HG02885 (cell line): ENCODE results near the gene UBE2E3.

Experiments used
- ATAC-seq: cut with Tn5 transposase; IDR thresholded peaks from one replicate; pipeline ENCODE4 v1.9.1; 2021; ENCODE audit warnings: mild to moderate bottlenecking; ENCODE audit not compliant: unreplicated experiment, poor library complexity

The UBE2E3 gene

GRCh38 chr2:180980106-180980942, at the start of gene UBE2E3:
Gene UBE2E3 (plus strand): TSS chr2:180980605. CDS start chr2:180982043, 1,438 bp downstream.
- ATAC-seq = peak; percentile 74

GRCh38 chr2:180931841-180932240, 48.6 kb upstream of the UBE2E3 start:
- no peak for ATAC-seq

GRCh38 chr2:180933332-180933731, 47.1 kb upstream of the UBE2E3 start:
- no peak for ATAC-seq

DNA sequence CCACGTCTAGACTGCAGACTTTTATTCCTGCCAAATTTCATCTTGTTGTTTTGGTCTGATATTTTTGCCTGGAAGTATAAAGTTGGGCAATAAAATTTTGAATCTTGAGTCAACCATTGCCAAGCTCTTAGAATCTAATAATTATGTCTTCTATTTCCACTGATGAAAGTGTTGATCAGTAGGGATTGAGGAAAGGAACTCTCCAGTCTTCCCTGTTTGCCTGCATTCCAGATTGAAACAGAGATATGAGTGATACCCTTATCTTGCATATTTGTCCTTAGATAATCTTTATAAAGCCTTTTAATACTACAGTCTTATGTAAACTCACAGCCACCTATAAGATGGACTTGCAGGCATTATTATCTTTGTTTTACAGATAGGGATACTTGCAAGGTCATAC, 45.5 kb upstream of the UBE2E3 start:
- no peak for ATAC-seq

GRCh38 chr2:180937480-180937879, 42.9 kb upstream of the UBE2E3 start:
- ATAC-seq = peak; percentile 84

DNA sequence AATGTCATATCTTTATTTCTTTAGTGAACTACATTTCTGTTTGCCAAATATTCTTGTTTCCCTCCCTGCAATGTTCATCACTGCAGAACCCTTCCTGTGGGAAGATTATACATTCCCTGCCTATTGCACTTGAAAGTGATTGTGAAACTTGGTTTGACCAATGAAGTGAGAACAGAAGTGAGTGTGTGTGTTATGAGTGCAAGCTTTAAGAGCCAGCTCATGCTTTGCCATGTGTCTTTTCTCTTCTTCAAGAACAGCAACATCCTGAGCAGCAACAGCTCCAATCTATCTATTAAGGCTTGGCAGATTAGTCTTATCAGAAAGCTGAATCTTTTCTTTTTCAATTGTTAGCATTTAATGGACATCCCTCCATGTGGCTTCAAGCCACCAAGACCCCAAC, 42.0 kb upstream of the UBE2E3 start:
- peak; percentile 51 for ATAC-seq

GRCh38 chr2:180943275-180943674, 37.1 kb upstream of the UBE2E3 start:
- ATAC-seq = no peak

- ATAC-seq = no peak
Observed at GRCh38 chr2:180944372-180944771, 36.0 kb upstream of the UBE2E3 start.

DNA sequence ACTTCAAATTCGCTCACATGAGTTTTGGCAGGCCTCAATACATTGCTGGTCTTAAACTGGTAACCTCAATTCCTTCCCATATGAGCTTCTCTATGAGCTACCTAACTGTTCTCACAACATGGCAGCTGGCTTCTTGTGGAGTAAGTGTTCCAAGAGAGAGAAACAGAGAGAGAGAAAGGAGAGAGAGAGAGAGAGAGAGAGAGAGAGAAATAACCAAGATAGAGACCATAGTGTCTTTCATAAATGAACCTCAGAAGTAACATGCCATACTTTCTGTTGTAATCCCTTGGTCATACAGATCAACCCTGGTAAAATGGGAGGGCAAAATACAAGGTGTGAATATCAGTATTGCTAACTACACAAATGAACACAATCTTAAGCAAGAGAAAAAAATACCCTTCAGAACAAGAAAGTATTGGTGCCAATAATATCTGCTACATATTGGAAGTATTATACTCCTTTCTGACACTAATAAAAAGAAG, 33.2 kb upstream of the UBE2E3 start:
- ATAC-seq = no peak

DNA sequence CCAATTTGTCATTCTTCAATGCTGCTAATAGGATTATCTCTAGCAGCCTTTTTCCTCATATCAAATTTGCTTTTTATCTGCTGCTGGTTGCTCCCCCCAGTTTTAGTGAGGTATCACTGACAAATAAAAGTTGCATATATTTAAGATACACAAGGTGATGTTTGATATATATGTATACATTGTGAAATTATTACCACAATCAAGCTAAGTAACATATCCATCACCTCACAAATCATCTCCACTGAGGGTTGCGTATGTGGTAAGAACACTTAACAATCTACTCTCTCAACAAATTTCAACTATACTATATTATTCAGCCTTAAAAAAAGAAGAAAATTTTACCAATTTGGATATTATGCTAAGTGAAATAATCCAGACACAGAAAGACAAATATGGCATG, 30.5 kb upstream of the UBE2E3 start:
- ATAC-seq = no peak

- peak; percentile 59 for ATAC-seq
Observed at GRCh38 chr2:180952082-180952481, 28.3 kb upstream of the UBE2E3 start.

GRCh38 chr2:180952731-180953336, 27.6 kb upstream of the UBE2E3 start:
- ATAC-seq = no peak

DNA sequence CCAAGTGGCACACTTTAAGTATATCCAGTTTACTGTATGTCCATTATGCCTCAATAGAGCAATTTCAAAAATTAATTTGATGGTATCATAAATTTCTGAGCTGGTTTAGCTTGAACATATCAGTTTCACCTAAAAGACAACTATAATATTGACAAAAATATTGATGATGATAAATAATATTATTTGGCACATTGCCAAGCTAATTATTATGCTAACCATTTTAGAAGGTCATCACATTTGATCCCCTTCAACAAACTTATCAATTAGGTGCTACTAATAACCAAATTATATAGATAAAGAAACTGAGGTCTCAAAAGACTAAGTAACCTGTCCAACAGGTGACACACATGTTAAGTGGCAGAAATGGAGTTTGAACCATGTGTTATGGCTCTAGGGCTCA, 26.9 kb upstream of the UBE2E3 start:
- ATAC-seq = no peak

DNA sequence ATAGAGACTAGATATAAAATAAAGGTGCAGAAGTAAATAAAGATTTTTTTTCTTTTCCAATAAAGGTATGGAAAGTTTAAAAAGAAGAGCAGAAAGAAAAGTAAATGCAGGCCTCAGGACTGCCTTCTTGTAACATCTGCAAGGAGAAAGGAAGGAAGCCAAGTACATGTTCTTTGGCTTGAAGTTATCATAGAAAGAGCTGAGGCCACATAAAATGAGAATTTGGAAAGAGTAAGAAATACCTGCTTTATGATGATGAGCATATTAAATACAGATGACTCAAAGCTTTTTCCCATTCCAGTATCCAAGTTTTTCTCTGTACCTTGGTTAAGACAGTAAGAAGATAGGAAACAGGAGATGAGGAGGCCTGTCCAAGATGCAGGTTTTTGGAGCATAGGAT, 25.3 kb upstream of the UBE2E3 start:
- no peak for ATAC-seq

DNA sequence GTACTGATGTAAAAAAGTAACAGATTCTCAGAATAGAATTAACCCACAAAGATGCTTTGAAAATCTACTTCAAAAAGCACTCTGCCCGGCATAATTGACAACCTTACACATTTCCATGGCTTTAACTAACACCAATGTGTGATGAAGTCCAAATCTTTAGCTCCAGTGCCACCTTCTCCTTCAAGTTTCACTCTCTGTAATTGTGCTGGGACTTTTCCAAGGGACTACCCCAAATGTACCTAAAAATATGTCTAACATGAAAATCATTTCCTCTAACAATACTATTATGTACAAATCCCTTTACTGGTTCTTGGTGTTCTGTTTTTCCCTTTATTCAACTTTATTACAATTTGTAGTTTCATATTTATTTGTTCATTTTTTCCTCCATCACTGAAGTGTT, 20.6 kb upstream of the UBE2E3 start:
- peak; percentile 36 for ATAC-seq

DNA sequence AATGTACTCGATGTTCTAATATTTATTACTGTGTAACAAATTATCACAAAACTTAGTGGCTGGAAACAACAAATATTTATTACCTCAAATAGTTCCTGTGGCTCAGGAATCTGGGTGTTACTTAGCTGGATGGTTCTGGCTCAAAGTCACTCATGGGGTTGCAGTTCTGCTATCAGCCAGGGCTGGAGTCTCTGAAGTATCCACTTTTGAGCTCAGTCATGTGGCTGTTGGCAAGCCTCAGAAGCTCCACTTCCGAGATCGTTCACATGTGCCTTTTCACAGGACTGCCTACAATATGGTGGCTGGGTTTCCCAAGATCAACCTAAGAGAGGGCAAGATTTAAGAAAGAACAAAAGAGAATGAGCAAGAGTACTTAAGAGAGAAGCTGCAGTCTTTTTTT, 19.4 kb upstream of the UBE2E3 start:
- ATAC-seq = no peak

GRCh38 chr2:180962727-180963314, 17.6 kb upstream of the UBE2E3 start:
- no peak for ATAC-seq

DNA sequence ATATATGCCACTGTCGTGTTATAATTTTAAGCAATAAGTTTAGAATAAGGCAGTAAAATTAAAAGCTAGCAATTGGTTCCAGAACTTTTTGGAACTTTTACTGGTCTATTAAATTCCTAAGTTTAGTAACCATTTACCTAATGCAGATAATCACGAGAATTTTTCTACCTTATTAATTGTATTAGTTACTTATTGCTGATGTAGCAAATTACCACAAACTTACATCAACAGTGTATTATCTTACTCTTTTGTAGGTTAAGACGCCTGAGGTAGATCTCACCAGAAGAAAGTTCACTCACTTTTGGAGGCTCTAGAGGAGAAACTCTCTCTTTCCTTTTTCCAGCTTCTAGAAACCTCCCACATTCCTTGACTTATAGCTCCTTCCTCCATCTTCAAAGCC, 14.0 kb upstream of the UBE2E3 start:
- no peak for ATAC-seq

DNA sequence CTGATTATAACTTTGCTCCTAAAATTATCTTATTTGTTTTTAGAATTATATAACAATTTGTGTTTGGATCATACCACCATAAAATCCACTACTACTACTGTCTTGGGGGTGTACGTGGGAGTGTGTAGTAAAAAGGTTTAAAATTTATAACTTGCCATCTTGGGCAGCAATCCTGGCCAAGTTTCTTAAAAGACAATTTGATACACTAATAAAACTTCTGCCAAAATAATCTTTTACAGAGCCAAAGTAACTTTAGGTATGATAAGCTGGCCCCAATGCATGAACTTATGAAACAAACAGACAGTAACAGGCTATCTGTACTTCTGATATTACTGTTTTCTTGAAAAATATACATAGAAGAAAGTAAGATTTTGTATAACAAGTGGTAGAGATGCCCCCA, 11.3 kb upstream of the UBE2E3 start:
- ATAC-seq = no peak

- no peak for ATAC-seq
Observed at GRCh38 chr2:180970016-180970415, 10.4 kb upstream of the UBE2E3 start.

DNA sequence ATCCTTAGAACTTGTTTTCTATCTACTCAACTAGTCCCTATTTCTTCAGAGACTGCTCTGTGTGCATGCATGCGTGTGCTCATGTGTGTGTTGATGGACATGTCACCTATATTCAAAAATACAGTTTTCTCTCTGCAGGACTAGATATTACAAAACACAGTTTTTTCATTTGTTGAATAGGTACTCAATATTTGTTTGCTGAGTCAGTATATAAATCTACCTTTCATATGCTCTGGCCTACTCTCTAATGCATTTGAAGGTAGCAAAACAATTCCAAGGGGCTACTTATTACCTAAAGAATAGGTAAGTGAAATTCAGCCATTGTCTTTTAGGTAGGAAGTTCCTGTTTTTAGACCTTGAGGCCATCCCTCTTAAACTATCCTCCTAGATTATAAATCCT, 8.6 kb upstream of the UBE2E3 start:
- ATAC-seq = no peak
